IPS-15b (cell line): ENCODE data around the gene CD300A.
"Not testable (repeated sequence)": the region's sequence is repeated elsewhere in the genome, so short reads cannot be mapped to it uniquely, and the experiment has no call there.

ENCODE experiments used
- H3K27me3 ChIP-seq: one replicate; pipeline ENCODE4 v1.6.1; 2013; ENCODE audit warnings: low read length; ENCODE audit not compliant: control insufficient read depth, insufficient read depth
- H3K36me3 ChIP-seq: one replicate; pipeline ENCODE4 v1.6.1; 2013; ENCODE audit warnings: low read length; ENCODE audit not compliant: control insufficient read depth, insufficient read depth
- H3K4me1 ChIP-seq: one replicate; pipeline ENCODE4 v1.6.1; 2013; ENCODE audit warnings: mild to moderate bottlenecking, low read length; ENCODE audit not compliant: control insufficient read depth, insufficient read depth
- H3K4me3 ChIP-seq: one replicate; pipeline ENCODE4 v1.5.1; 2013; ENCODE audit warnings: low read depth, low read length
- H3K9ac ChIP-seq: one replicate; pipeline ENCODE4 v1.6.1; 2013; ENCODE audit warnings: low read depth, mild to moderate bottlenecking, low read length
- H3K9me3 ChIP-seq: one replicate; pipeline ENCODE4 v1.6.1; 2013; ENCODE audit warnings: mild to moderate bottlenecking, low read length; ENCODE audit not compliant: control insufficient read depth, insufficient read depth

Gene CD300A

DNA sequence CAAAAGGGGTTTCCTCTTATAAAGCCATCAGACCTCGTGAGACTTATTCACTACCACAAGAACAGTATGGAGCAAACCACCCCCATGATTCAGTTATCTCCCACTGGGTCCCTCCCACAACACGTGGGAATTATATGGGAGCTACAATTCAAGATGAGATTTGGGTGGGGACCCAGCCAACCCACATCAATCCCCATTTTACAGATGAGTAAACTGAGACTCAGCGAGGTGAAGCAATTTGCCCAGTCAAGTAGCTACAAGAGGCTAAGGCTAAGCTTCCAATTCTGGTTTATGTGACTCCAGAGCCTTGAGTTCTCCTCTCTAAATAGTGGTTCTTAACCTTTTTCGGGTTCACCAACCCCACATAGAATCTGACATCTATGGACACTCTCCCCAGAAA is 8.8 kb downstream of the CD300A start:
- Histone ChIP-seq H3K4me3 (no peak overlapping the region), H3K9me3 (no peaks in the 10 kb centered on the region), H3K9ac (no peak overlapping the region), H3K4me1 (no peaks in the 10 kb centered on the region), H3K27me3 (peaks cover 2% of the 10 kb centered on the region), H3K36me3 (no peaks in the 10 kb centered on the region)

DNA sequence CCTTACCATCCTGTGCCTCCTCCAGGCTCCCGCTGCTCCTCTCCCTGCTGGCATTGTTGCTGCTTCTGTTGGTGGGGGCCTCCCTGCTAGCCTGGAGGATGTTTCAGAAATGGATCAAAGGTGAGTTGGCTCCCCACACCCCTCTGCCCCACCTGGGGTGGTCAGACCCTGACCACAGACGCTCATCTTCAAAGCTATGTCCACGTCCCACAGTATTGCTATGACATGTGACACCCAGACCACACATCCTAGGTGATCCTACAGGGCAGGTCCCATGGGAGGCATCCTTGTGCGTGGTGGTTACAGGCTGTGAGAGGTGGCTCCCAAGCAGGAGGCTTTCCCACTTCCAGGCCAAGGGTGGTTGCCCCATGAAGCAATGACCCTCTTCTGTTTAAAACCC is 11.0 kb downstream of the CD300A start:
- H3K9ac ChIP-seq = no peak overlapping the region

DNA sequence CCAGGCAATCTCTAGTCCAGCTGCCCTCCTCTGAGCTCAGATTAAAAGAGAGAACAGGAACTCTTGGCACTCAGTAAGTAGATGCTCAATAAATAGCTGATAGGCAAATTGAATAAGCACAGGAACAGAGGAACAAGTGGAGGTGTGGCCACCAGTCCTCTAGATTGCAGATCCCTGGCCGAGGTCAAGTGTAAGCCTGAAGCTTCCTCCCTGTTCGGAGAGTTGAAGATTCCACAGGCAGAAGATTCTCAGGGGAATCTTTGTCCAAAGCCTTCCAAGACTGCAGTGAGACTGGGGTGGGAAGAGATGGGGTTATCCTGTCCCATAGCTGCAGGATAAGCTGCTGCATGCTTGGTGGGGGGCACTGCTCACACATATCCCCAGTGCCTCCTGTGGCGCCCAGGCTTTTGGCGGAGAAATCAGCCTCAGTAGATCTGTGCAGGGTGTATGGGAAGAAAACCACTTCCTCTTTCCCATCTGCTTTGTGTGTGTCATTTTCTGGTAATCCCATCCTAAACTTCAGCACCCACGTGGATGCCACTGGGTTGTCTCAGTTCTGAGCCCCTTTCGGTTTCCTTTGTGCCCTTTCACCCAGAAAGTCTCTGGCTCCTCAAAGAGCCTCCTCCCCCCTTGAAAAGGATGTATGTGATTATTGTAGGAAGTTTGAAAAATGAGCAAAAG is 12.1 kb downstream of the CD300A start:
- Histone ChIP-seq H3K9me3 (no peaks in the 10 kb centered on the region), H3K9ac (no peak overlapping the region), H3K36me3 (no peaks in the 10 kb centered on the region), H3K4me3 (no peak overlapping the region), H3K4me1 (no peaks in the 10 kb centered on the region), H3K27me3 (peaks cover 2% of the 10 kb centered on the region)

More for the DNA sequence above, 11.0 kb downstream of the CD300A start:
- Histone ChIP-seq H3K4me3 (no peak overlapping the region), H3K4me1 (no peaks in the 10 kb centered on the region), H3K27me3 (peaks cover 2% of the 10 kb centered on the region), H3K36me3 (no peaks in the 10 kb centered on the region), H3K9me3 (no peaks in the 10 kb centered on the region)

DNA sequence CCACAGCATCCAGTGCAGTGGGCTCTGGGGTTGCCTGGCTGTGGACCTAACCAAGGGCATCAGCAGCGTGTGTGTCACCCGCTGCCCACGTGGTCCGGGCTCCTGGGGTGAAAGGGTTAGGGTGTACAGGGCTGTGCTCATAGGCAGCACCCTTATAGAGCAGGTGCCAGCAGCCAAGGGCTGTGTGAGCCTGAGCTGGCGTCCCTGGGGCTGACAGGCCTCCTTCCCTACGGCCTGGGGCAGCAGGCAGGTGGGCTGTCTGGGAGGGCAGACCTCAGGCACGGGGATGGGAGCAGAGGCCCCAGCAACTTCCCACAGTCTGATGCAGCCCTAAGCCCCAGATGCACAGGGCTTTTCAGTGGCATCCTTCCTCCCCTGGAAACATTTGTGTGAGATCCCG is 13.9 kb downstream of the CD300A start:
- H3K4me1 ChIP-seq = no peaks in the 10 kb centered on the region
- H3K27me3 ChIP-seq = peaks cover 2% of the 10 kb centered on the region
- H3K9me3 ChIP-seq = no peaks in the 10 kb centered on the region
- no peak overlapping the region for H3K9ac ChIP-seq
- no peak overlapping the region for H3K4me3 ChIP-seq
- H3K36me3 ChIP-seq = no peaks in the 10 kb centered on the region

DNA sequence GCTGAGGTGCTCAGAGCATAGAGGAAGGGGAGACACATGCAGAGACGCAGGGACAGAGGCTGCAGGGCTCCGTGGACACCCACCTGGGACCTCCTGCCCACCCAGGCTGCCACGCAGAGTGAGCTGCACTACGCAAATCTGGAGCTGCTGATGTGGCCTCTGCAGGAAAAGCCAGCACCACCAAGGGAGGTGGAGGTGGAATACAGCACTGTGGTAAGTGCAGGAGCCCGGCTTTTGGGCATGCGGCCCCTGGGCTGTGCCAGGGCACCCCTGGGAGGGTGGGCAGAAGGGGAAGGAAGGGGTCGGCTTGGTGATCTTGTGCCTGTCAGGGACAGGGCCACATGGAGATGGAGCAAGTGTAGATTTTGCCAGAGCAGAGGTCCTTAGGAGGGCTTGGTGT is 15.2 kb downstream of the CD300A start:
- H3K9ac ChIP-seq = no peak overlapping the region
- peaks cover 2% of the 10 kb centered on the region for H3K27me3 ChIP-seq
- H3K9me3 ChIP-seq = no peaks in the 10 kb centered on the region
- H3K4me3 ChIP-seq = no peak overlapping the region
- no peaks in the 10 kb centered on the region for H3K36me3 ChIP-seq
- H3K4me1 ChIP-seq = no peaks in the 10 kb centered on the region

DNA sequence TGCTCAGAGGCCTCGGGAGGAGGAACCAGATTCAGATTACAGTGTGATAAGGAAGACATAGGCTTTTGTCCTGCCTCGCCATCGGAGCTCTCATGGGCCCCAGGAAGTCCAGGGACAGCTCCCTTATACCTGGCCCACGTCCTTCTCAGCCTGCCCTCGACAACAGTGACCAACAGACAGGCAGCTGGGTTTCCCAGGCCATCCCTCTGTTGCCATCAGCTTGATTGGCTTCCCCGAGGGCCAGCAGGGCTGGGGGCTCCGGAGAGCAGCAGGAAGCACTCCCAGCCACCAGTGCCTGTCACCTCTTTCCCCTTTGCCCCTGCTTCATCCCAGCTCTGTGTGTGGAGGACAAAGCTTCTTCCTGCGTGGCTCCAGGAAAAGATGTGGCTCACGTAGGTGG is 17.6 kb downstream of the CD300A start:
- H3K27me3 ChIP-seq = no peaks in the 10 kb centered on the region
- H3K4me1 ChIP-seq = no peaks in the 10 kb centered on the region
- no peaks in the 10 kb centered on the region for H3K9me3 ChIP-seq
- no peak overlapping the region for H3K9ac ChIP-seq
- H3K4me3 ChIP-seq = no peak overlapping the region
- no peaks in the 10 kb centered on the region for H3K36me3 ChIP-seq

DNA sequence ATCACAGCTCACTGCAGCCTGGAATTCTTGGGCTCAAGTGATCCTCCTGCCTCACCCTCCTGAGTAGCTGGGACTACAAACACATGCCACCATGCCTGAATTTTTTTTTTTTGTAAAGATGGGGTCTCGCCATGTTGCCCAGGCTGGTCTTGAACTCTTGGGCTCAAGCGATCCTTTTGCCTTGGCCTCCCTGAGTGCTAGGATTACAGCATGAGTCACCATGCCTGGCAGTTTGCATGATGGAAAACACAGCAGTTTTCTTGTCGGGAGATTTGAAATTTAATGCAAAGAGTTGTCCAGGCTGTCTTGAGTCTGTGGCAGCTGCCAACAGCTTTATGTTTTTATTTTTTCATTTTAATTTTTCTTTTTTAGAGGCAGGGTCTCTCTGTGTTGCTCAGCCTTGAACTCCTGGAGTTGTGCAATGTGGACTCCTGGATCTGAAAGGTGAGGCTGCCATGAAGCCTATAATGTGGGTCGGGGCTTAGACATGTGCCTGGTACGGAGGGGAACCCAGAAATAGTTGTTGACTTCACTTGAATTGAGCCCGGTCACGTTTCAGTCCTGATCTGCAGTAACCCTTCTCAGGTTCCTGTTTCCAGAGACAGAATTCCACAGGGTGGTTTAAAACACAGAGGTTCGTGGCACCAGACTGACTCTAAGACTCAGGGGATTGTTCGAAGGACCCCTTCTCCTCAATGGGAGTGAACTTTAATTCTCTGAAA is 18.7 kb downstream of the CD300A start:
- no peaks in the 10 kb centered on the region for H3K4me1 ChIP-seq
- H3K4me3 ChIP-seq = no peak overlapping the region
- H3K36me3 ChIP-seq = no peaks in the 10 kb centered on the region
- H3K9me3 ChIP-seq = no peaks in the 10 kb centered on the region
- no peaks in the 10 kb centered on the region for H3K27me3 ChIP-seq
- no peak overlapping the region for H3K9ac ChIP-seq

DNA sequence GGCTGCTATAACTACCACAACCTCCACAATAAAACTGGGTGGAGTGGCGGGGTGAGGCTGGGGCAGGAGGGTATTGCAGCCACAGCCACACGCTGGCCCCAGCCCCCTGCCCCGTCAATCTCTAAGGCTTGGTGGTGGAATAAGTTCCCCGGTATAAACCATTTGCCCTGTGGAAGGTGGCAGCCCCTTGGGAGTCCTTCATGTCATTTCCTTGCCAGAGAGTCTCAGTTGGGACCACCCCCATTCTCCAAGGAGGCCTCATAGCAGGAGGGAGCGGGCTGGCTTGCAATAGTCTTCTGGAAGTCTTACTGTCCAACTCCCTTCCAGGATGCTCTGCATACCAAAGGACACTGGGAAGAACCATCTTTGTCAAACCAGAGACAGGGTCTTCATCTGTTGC is 19.4 kb downstream of the CD300A start:
- Histone ChIP-seq H3K9ac (no peak overlapping the region), H3K36me3 (no peaks in the 10 kb centered on the region), H3K9me3 (no peaks in the 10 kb centered on the region), H3K27me3 (no peaks in the 10 kb centered on the region), H3K4me3 (no peak overlapping the region), H3K4me1 (no peaks in the 10 kb centered on the region)

DNA sequence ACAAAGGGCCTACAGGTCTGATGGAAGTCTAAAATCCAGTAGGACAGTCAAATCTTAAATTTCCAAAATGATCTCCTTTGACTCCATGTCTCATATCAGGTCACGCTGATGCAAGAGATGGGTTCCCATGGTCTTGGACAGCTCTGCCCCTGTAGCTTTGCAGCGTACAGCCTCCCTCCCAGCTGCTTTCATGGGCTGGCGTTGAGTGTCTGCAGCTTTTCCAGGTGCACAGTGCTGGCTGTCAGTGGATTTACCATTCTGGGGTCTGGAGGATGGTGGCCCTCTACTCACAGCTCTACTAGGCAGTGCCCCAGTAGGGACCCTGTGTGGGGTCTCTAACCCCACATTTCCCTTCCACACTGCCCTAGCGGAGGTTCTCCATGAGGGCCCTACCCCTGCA is 21.8 kb downstream of the CD300A start:
- H3K36me3 ChIP-seq, H3K27me3 ChIP-seq, H3K9ac ChIP-seq, H3K4me3 ChIP-seq, H3K9me3 ChIP-seq, H3K4me1 ChIP-seq: not testable (repeated sequence)

DNA sequence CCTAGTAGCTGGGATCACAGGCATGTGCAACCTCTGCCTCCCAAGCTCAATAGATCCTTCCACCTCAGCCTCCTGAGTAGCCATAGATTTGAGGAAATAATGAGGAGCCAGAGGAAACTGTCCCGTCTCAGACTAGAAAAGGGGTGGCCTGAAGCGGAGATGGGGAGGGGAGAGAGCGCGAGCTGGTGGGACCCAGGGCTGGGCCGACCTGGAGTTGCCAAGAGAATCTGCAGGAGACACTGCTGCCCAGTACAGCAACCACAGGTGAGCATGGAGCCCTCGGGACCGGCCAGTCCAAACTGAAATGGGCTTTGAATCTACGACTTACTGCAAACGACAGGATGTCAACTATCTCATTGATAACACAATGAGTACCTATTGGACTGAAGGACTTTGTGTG is 24.3 kb downstream of the CD300A start:
- Histone ChIP-seq H3K36me3 (no peaks in the 10 kb centered on the region), H3K4me1 (no peaks in the 10 kb centered on the region), H3K9ac (no peak overlapping the region), H3K4me3 (no peak overlapping the region), H3K9me3 (no peaks in the 10 kb centered on the region), H3K27me3 (no peaks in the 10 kb centered on the region)

DNA sequence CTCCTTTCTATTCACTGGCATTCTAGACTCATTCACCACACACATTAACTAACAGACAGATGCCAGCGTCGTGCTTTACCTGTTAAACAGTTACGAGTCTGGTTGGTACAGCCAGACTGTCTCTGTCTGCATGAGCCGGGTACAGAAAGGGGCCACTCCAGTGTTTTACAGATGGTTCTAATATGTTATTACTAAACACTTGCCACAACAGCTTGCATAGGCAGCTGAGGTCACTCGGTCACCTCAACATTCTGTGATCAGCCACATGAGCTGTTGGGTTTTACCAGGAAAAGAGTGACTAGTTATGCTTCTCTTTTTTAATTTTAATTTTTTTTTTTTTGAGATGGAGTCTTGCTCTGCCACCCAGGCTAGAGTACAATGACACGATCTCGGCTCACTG is 25.2 kb downstream of the CD300A start:
- Histone ChIP-seq H3K36me3 (no peaks in the 10 kb centered on the region), H3K9me3 (no peaks in the 10 kb centered on the region), H3K27me3 (no peaks in the 10 kb centered on the region)

DNA sequence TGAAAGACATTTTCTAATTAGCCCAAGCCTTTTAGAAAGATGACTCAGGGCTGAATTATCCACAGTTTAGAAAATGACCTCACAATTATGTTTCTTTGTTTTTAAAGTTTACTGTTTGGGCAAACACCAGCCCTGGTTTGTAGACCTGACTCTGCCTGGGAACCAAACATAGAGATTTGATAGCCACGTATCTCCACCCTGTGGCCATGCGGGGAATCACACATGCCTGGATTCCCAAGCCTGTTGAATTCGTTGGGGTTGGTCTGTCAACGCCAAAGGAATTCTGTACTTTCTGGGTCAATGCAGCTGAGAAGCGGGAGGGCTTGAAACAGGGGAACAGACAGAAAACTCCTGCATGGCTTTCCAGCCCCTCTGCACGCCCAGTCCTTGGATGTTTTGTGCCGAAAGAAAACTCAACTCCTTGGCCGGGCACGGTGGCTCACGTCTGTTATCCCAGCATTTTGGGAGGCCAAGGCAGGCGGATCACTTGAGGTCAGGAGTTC is 26.9 kb downstream of the CD300A start:
- no peaks in the 10 kb centered on the region for H3K27me3 ChIP-seq
- H3K36me3 ChIP-seq = no peaks in the 10 kb centered on the region
- H3K9ac ChIP-seq = no peak overlapping the region
- H3K4me1 ChIP-seq = no peaks in the 10 kb centered on the region
- no peak overlapping the region for H3K4me3 ChIP-seq
- no peaks in the 10 kb centered on the region for H3K9me3 ChIP-seq

More for the DNA sequence above, 25.2 kb downstream of the CD300A start:
- Histone ChIP-seq H3K9ac (no peak overlapping the region), H3K4me3 (no peak overlapping the region), H3K4me1 (no peaks in the 10 kb centered on the region)
